Activated T-helper 1 cell treated with anti-CD3 and anti-CD28 coated beads, Interleukin-12 subunit alpha, Interleukin-12 subunit beta, Interleukin-2, Interleukin-4 antibody, amounts not matched to agents 30 ng/mL and 10 ng/mL and 1 ng/mL, durations not matched to agents 14 hours and 24 hours and 36 hours (primary cell): ENCODE measurements around the gene CAMTA1. TPM values are rescaled to one million over a fixed set of nuclear protein-coding genes. Genes with fewer than 3 reads are reported as not detected.

Experiments used
- DNase-seq: peaks from one replicate; pipeline ENCODE4 v3.0.0; 2021; ENCODE audit warnings: low spot score
- H3K27ac Mint-ChIP-seq: one replicate; pipeline ENCODE4 v1.8.0; 2021; ENCODE audit warnings: mild to moderate bottlenecking, mixed read lengths
- H3K27me3 Mint-ChIP-seq: one replicate; pipeline ENCODE4 v1.8.0; 2022; ENCODE audit warnings: mild to moderate bottlenecking, moderate library complexity, mixed read lengths; ENCODE audit not compliant: insufficient read depth
- H3K36me3 Mint-ChIP-seq: one replicate; pipeline ENCODE4 v1.8.0; 2021; ENCODE audit warnings: low read depth, mixed read lengths
- H3K4me1 Mint-ChIP-seq: one replicate; pipeline ENCODE4 v1.8.0; 2021; ENCODE audit warnings: low read depth, mixed read lengths
- H3K4me3 Mint-ChIP-seq: one replicate; pipeline ENCODE4 v1.8.0; 2021; ENCODE audit warnings: mild to moderate bottlenecking, moderate library complexity, mixed read lengths
- H3K9me3 Mint-ChIP-seq: one replicate; pipeline ENCODE4 v1.8.0; 2021; ENCODE audit warnings: mixed read lengths
- intact Hi-C: fragments of 100-400 bp; cut with micrococcal nuclease; formaldehyde crosslinking; loops from one replicate; pipeline ENCODE4 v1.15.1; 2024
- total RNA-seq: library from RNA; stranded (reverse); gene quantifications from 2 replicates; pipeline ENCODE4 v1.2.3, GENCODE V29; 2022

The CAMTA1 gene
- total RNA-seq, 1 donor from 2014 or later: 57.2 TPM

DNA sequence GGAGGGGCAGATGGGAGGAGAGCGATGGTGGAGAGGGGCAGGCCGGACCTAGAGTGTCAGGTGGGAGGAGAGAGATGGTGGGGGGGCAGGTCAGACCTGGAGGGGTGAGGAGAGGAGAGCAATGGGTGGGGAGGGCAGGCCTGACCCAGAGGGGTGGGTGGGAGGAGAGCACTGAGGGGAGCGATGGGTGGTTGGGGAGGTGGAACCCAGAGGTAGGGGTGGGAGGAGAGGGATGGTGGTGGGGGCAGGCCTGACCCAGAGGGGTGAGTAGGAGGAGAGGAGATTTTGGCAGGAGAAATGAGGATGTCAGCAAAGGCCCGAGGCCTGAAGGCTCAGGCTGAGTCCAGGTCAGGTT, 828.6 kb downstream of the CAMTA1 start:
- Mint-ChIP-seq H3K27me3 (no peaks in the 10 kb centered on the region), H3K4me3 (no peak overlapping the region), H3K27ac (no peak overlapping the region), H3K9me3 (no peaks in the 10 kb centered on the region), H3K4me1 (no peaks in the 10 kb centered on the region), H3K36me3 (no peaks in the 10 kb centered on the region)
- intact Hi-C loops: no loop called here
- no peak for DNase-seq

DNA sequence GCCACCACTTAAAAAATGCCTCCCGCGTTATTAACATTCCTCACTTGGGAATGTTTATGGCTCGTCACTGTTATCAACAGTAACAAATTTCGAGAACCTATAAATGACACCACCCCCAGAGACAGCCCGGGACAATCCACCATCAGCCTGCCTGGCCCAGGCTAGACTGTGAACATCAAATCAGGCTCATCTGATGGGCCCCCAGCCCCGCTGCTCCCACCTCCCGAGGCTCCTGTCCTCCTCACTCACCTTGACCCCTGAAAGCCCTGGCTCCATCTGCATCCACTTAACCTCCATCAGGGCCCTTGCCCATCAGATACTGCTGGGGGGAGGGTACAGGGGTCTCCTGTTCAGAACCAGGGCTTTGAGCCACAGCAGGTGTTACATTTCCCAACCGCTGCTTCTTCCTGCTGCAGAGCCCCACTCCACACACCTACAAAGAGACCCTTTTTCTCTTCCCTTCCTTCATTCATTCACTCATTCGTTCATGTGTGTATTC, 829.4 kb downstream of the CAMTA1 start:
- no peaks in the 10 kb centered on the region for H3K4me1 Mint-ChIP-seq

DNA sequence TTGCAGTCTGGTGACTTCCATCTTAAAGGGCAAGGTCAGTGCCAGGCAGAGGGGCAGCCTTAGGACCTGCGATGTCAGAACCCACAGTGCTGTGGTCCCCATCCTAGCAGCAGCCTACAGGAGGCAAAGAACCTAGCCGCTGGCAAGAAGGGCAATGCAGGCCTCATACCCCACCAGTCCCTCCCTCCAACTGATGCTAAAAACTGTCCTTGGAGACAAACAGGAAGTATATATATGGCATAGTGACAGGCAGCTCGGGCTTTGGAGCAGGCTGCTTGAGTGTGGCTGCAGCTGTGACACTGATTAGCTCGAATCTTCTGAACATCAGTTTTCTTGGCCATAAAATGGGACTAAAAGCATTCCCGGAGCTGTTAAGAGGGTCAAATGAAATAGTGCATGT, 829.9 kb downstream of the CAMTA1 start:
- Mint-ChIP-seq H3K9me3 (no peaks in the 10 kb centered on the region), H3K36me3 (no peaks in the 10 kb centered on the region), H3K4me1 (no peaks in the 10 kb centered on the region), H3K27me3 (no peaks in the 10 kb centered on the region), H3K4me3 (no peak overlapping the region), H3K27ac (no peak overlapping the region)
- no peak for DNase-seq
- intact Hi-C loops: no loop called here

More for the DNA sequence above, 829.4 kb downstream of the CAMTA1 start:
- intact Hi-C loops: no loop called here
- Mint-ChIP-seq H3K4me3 (no peak overlapping the region), H3K9me3 (no peaks in the 10 kb centered on the region), H3K27ac (no peak overlapping the region), H3K36me3 (no peaks in the 10 kb centered on the region), H3K27me3 (no peaks in the 10 kb centered on the region)
- no peak for DNase-seq

DNA sequence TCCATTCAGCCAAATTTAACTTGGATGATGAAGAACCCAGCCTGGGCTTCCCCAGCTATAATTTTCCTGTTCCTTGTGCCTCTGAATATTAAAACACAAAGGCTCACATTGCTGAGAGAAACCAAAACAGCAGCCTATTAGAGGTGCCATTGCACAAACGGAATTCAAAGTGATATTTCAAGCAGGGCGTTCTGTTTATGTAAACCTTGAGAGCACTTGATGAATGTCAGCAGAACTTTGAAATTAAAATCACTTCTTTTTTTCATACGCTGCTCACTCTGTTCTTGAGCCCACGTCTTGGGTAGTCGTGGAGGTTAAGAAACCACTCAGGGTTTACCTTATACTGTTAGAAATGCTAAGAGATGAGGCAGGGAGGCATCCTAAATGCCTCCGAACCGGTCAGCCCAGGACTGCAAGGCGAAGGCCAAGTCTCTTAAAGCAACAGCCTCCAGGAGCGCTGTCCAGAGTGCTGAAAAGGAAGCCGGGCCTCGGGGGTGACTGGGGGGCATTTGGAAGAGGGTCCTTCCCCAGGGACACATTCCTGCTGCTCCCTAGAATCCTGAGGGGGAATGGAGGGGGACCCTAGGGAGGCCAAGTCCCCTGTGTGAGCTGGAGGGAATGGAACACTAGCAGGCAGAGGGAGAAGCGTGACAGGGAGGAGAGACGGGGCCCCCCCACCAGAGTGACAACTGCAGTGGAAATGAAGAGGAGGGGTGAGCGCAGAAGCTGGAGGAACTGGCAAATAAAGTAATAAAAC, 831.0 kb downstream of the CAMTA1 start:
- Mint-ChIP-seq H3K27ac (no peak overlapping the region), H3K36me3 (no peaks in the 10 kb centered on the region), H3K9me3 (no peaks in the 10 kb centered on the region), H3K4me1 (no peaks in the 10 kb centered on the region), H3K27me3 (no peaks in the 10 kb centered on the region), H3K4me3 (no peak overlapping the region)
- intact Hi-C loops: no loop called here
- no peak for DNase-seq

DNA sequence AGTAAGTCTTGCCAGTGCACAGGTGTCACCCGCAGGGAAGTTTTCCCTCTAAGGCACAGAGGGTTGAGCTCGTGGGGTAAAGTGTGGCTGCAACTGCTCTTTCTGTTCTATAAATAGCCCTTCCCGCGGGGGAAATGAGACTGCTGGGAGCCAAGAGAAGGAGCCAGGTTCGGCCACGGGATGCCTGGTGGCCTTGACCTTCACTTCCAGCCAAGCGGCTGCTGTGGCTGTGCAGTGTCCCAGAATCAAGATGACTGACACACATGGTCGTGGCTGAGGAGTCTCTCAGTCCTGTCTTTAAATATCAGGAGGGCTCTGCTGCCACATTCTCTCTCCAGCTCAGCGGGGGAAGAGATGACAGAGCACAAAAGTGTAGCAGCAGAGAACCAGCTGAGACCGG, 831.7 kb downstream of the CAMTA1 start:
- H3K4me1 Mint-ChIP-seq: no peaks in the 10 kb centered on the region
- H3K27me3 Mint-ChIP-seq: no peaks in the 10 kb centered on the region
- H3K36me3 Mint-ChIP-seq: no peaks in the 10 kb centered on the region
- H3K9me3 Mint-ChIP-seq: no peaks in the 10 kb centered on the region
- DNase-seq: no peak
- intact Hi-C loops: no loop called here
- no peak overlapping the region for H3K4me3 Mint-ChIP-seq
- H3K27ac Mint-ChIP-seq: no peak overlapping the region

DNA sequence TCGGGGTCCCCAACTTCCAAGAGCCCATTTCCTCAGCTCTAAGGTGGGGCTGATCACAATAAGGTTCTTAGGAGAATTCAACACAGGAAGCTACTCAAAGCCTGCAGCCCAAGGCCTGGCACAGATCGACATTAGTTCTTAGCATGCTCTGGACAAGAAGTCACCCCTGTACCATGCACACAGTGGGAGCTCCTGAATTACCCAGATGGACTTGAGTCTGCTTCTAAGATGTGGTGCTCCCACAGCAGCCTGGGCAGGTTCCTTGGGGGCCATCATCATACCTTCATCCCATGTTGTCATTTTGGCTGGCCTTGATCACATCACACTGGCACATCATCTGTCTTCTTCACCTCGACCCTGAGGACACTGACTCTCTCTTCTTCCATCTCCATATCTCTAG, 832.6 kb downstream of the CAMTA1 start:
- H3K9me3 Mint-ChIP-seq: no peaks in the 10 kb centered on the region
- H3K27ac Mint-ChIP-seq: no peak overlapping the region
- DNase-seq: no peak
- H3K4me3 Mint-ChIP-seq: no peak overlapping the region
- no peaks in the 10 kb centered on the region for H3K4me1 Mint-ChIP-seq
- intact Hi-C loops: no loop called here
- no peaks in the 10 kb centered on the region for H3K36me3 Mint-ChIP-seq
- no peaks in the 10 kb centered on the region for H3K27me3 Mint-ChIP-seq

DNA sequence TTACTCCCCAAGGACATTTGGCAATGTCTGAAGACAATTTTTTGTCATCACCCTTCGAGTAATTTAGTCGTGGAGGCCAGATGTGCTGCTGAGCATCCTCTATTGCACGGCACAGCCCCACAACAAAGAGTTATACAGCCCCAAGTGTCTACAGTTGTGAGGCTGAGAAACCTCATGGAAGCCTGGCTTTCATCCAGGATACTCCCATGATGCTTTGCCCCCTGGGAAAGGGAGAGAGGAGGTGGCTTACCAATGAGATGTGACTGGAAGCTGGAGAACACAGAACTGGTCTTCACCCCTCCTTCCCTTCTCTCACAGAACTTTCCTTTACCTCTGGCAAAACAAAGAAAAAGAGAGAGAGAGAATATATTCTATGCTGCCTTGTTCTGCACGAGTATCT, 834.9 kb downstream of the CAMTA1 start:
- Mint-ChIP-seq H3K27me3 (no peaks in the 10 kb centered on the region), H3K27ac (no peak overlapping the region), H3K4me1 (no peaks in the 10 kb centered on the region), H3K36me3 (no peaks in the 10 kb centered on the region), H3K4me3 (no peak overlapping the region), H3K9me3 (no peaks in the 10 kb centered on the region)
- intact Hi-C loops: no loop called here
- DNase-seq: no peak

DNA sequence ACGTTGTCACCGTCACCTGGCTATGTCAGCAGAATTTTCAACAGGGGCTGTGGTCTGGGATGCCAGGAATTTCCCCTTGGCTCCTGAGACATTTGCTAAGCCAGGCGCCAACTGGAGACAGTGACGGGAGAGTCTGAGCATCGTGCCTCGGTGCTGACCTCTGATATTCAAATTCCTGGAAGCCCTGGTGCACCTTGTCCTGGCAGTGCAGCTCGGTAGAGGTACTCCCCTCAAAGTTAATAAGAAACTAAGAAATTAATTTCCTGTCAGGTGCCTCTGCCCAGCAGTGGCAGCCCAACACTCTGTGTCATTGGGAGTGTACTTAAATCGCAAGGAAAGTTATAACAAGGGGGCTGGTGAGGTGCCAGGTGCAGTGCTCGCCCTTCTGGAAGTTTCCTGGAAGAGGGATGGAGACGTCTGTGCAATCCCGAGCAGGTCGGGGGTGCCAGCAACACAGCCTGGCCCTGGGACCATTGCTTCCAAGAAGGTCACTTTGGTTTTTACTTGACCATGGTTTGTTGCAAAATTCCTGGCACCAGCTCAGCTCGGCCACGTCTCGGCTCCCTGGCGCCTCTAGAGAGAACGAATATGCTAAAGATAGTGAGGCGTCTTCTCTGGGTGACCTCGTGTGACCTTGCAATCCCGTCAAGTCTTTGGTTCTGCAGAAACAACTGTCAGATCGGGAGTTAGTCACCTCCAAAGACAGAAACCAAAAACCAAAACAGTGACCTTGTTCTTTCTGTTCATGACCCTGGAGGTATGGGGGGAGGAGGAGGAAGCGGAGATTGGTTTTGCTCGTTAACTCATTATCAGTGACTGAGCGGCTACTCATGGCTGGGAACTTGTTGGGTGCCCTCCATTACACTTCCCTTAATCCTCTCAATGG, 836.3 kb downstream of the CAMTA1 start:
- Mint-ChIP-seq H3K9me3 (no peaks in the 10 kb centered on the region), H3K27me3 (no peaks in the 10 kb centered on the region), H3K4me3 (no peak overlapping the region), H3K27ac (no peak overlapping the region), H3K4me1 (no peaks in the 10 kb centered on the region), H3K36me3 (no peaks in the 10 kb centered on the region)
- intact Hi-C loops: no loop called here
- no peak for DNase-seq

DNA sequence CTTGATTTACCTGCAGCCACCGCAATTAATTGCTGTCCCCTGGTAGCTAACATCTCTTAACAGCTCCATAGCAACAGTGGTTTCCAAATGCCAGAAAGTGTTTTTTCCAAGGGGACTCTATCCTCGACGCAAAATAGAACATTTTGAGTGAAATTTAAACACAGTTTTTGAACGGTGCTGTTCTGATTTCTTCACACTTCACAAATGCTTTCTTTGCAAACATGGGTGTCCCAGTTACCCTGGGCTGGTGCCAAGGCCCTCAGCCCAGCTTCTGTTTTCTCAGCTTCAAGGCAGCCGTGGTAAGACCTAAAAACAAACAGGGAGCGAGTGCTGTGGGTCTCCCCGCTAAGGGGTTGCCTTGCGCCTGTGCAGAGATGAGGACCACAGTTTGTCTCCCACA, 838.6 kb downstream of the CAMTA1 start:
- H3K4me3 Mint-ChIP-seq: no peak overlapping the region
- intact Hi-C loops: no loop called here
- no peak for DNase-seq
- H3K36me3 Mint-ChIP-seq: no peaks in the 10 kb centered on the region
- no peak overlapping the region for H3K27ac Mint-ChIP-seq
- no peaks in the 10 kb centered on the region for H3K4me1 Mint-ChIP-seq
- no peaks in the 10 kb centered on the region for H3K9me3 Mint-ChIP-seq
- peaks cover 3% of the 10 kb centered on the region for H3K27me3 Mint-ChIP-seq

DNA sequence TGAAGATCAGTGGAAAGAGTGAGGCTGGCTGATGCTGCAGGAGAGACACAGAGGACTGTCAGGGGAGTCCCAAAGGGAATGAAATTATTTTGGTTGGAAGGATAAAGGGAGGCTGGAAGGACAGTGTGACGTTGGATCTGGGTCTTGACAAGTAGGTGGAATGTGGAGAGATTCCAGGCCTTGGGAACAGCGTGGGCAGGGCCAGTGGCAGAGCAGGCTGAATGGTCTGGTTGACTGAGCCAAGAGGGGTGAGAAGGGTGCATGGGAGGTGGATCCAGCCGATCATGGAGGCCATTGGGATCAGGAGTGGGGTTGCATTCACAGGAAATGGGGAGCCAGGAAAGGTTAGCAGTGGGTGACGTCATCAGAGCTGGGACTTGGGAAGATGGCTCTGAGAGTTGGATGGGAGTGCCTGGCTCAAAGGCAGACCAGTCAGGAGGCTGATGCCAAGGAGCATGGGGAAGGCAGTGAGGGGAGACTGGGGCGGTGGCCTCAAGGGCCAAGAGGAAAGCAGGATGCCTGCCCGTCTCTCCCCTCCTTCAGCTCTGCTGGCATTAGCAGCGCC, 839.6 kb downstream of the CAMTA1 start:
- Mint-ChIP-seq H3K4me1 (no peaks in the 10 kb centered on the region), H3K36me3 (no peaks in the 10 kb centered on the region), H3K9me3 (no peaks in the 10 kb centered on the region), H3K27me3 (peaks cover 3% of the 10 kb centered on the region), H3K4me3 (no peak overlapping the region), H3K27ac (no peak overlapping the region)
- no peak for DNase-seq
- intact Hi-C loops: no loop called here

DNA sequence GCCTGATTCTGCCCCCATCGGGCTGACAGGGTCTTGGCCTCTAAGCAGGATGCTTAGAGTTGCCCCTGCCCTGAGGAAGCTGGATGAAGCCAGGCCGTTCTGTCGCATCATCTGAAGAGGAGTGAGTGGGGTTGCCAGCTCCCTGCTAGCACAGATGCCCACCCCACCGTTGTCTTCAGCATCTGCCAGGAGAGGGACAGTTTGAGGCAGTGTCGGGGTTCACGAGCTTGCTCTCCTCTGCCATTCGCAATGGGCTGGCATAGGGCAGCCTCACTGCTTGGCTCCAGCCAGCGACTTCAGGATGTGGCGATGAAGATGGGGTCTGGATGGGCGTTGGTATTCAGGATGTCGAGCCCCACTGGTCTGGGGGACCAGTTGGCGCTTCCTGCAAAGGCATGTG, 840.1 kb downstream of the CAMTA1 start:
- H3K4me1 Mint-ChIP-seq: no peaks in the 10 kb centered on the region
- intact Hi-C loops: no loop called here
- H3K36me3 Mint-ChIP-seq: no peaks in the 10 kb centered on the region
- peaks cover 3% of the 10 kb centered on the region for H3K27me3 Mint-ChIP-seq
- no peak for DNase-seq
- H3K27ac Mint-ChIP-seq: no peak overlapping the region
- no peak overlapping the region for H3K4me3 Mint-ChIP-seq
- no peaks in the 10 kb centered on the region for H3K9me3 Mint-ChIP-seq

DNA sequence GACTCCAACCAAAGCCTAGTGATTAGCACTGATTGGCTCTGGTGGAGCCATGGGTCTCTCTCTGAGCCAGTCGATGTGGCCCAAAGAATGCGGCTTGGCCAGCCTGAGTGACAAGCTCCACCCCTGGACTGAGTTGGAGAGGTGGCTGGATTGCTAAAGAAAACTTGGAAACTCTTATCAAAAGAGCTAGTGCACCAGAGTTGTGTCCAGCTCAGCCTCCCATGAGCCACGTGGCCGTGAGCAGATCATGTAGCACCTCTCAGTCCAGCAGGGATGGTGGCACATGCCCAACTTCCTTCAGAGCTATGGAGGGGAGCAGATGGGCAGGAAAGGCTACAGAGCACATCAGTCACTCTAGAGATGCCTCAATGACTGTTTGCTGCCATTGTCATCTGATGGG, 843.0 kb downstream of the CAMTA1 start:
- no peak overlapping the region for H3K27ac Mint-ChIP-seq
- intact Hi-C loops: no loop called here
- DNase-seq: no peak
- H3K9me3 Mint-ChIP-seq: no peaks in the 10 kb centered on the region
- H3K4me3 Mint-ChIP-seq: no peak overlapping the region
- no peaks in the 10 kb centered on the region for H3K36me3 Mint-ChIP-seq
- peaks cover 3% of the 10 kb centered on the region for H3K27me3 Mint-ChIP-seq
- H3K4me1 Mint-ChIP-seq: no peaks in the 10 kb centered on the region

DNA sequence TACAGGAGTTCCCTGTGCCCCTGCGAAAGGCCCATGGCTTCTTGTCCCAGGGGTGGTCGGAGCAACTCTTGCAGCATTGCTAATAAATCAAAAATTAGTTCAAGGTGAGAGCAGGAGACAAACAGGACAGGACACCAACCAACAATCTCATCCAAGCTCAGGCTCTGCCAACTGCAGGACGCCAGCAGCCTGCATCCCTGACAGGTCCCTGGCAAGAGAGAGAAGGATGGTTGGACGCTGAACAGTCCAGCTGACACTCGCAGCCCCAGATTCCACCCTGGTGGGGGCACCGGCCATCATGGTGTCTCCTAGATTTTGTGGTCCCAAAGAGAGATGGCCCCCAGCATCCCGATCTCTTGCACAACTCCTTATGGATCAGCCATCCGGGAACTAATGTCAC, 843.8 kb downstream of the CAMTA1 start:
- H3K27me3 Mint-ChIP-seq: peaks cover 4% of the 10 kb centered on the region
- H3K9me3 Mint-ChIP-seq: no peaks in the 10 kb centered on the region
- intact Hi-C loops: no loop called here
- no peaks in the 10 kb centered on the region for H3K4me1 Mint-ChIP-seq
- H3K36me3 Mint-ChIP-seq: no peaks in the 10 kb centered on the region
- DNase-seq: no peak
- H3K4me3 Mint-ChIP-seq: no peak overlapping the region
- H3K27ac Mint-ChIP-seq: no peak overlapping the region
